A549 (cell line): ENCODE measurements around the gene ZNF407.

Experiments used
- BHLHE40 ChIP-seq: IDR thresholded peaks from 2 replicates; pipeline ENCODE4 v1.6.1; 2012; ENCODE audit warnings: low read depth, low read length, inconsistent platforms
- CTCF ChIP-seq: fragments of >200 bp; sonication (Bioruptor Twin); formaldehyde crosslinking; IDR thresholded peaks from 3 replicates; pipeline ENCODE4 v1.5.1; 2016
- EP300 ChIP-seq, 2 experiments: fragments of >200 bp; sonication (Bioruptor Twin); formaldehyde crosslinking; IDR thresholded peaks; 2 replicates in 1 of 2; 3 replicates in 1 of 2; pipeline ENCODE4 v1.6.1; 2016 to 2017
- FOSL2 ChIP-seq, 2 experiments: fragments of 450-650 bp in 1 of 2; fragments of >200 bp in 1 of 2; sonication (Bioruptor Twin) in 1 of 2; formaldehyde crosslinking; IDR thresholded peaks; 2 replicates each; pipeline versions ENCODE4 v1.5.0 to v1.6.1; 2016 to 2020; ENCODE audit warnings: mild to moderate bottlenecking in 1 of 2, moderate library complexity in 1 of 2
- JUNB ChIP-seq: fragments of >200 bp; sonication (Bioruptor Twin); formaldehyde crosslinking; IDR thresholded peaks from 2 replicates; pipeline ENCODE4 v1.6.1; 2016
- NR3C1 ChIP-seq: fragments of >200 bp; sonication (Bioruptor Twin); formaldehyde crosslinking; IDR thresholded peaks from 3 replicates; pipeline ENCODE4 v1.6.1; 2017
- POLR2A ChIP-seq: IDR thresholded peaks from 2 replicates; pipeline ENCODE4 v1.6.1; 2012; ENCODE audit warnings: mild to moderate bottlenecking, low read length
- RAD21 ChIP-seq, 2 experiments: fragments of >200 bp in 1 of 2; sonication (Bioruptor Twin) in 1 of 2; formaldehyde crosslinking in 1 of 2; IDR thresholded peaks in 1 of 2; conservative IDR thresholded peaks in 1 of 2; 2 replicates in 1 of 2; 3 replicates in 1 of 2; pipeline ENCODE4 v1.6.1; 2012 to 2018; ENCODE audit warnings: inconsistent platforms in 1 of 2
- USF2 ChIP-seq: fragments of 450-650 bp; IDR thresholded peaks from 2 replicates; pipeline ENCODE4 v1.6.1; 2014; ENCODE audit warnings: antibody characterized with exemption
- TF ChIP-seq, protein P1 (sequence below): IDR thresholded peaks from 2 replicates; pipeline ENCODE4 v1.6.1; 2012

GRCh38 chr18:74820160-74820780, 222.6 kb downstream of the ZNF407 start:
- no peak for TF ChIP-seq CTCF
- no peak for TF ChIP-seq RAD21 (conservative IDR thresholded peaks at IDR 0.05 in 1 of 2, IDR thresholded peaks at IDR 0.05 in 1 of 2)
- TF ChIP-seq EP300 (IDR thresholded peaks at IDR 0.05): no peak
- no peak for TF ChIP-seq USF2
- TF ChIP-seq, protein P1, sequence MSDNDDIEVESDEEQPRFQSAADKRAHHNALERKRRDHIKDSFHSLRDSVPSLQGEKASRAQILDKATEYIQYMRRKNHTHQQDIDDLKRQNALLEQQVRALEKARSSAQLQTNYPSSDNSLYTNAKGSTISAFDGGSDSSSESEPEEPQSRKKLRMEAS: no peak
- no peak for TF ChIP-seq JUNB
- TF ChIP-seq NR3C1: no peak
- no peak for TF ChIP-seq POLR2A
- no peak for TF ChIP-seq BHLHE40
- no peak for TF ChIP-seq FOSL2 (IDR thresholded peaks at IDR 0.05)
- TF ChIP-seq FOSL2 (CRISPR knock-in tag; IDR thresholded peaks at IDR 0.05): no peak
